GM12872 (cell line): ENCODE measurements around the gene WNT11.

Experiments used
- CTCF ChIP-seq: IDR thresholded peaks from 3 replicates; pipeline ENCODE4 v1.5.1; 2011; ENCODE audit warnings: low read depth, mild to moderate bottlenecking, low read length, moderate library complexity; ENCODE audit not compliant: insufficient read depth

Gene WNT11

GRCh38 chr11:76206327-76207081, at the start of gene WNT11:
Gene WNT11 (minus strand): TSS chr11:76206502. CDS start chr11:76206407, 95 bp downstream.
- TF ChIP-seq CTCF: no peak

- no peak for TF ChIP-seq CTCF
Measured at GRCh38 chr11:76253416-76253815, 47.1 kb upstream of the WNT11 start.

- TF ChIP-seq CTCF: no peak
Measured at GRCh38 chr11:76252631-76253070, 46.3 kb upstream of the WNT11 start.

DNA sequence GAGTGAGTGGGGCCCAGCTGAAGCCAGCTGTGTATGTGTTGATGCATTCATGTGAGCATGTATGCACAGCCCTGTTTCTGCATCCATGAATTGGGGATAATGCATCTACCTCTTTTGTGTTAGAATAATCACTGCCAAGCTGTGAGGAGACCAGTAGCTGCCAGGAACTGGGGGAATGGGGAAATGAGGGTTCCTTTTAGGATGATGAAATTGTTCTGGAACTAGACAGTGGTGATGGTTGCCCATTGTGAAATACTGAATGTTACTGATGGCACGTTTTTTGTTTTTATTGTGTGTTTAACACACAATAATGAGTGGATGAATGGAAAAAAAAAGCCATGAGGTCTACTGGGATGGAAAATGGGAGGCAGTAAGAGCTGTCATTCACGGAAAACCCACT, 45.3 kb upstream of the WNT11 start:
- no peak for TF ChIP-seq CTCF

GRCh38 chr11:76251226-76251575, 44.9 kb upstream of the WNT11 start:
- no peak for TF ChIP-seq CTCF

DNA sequence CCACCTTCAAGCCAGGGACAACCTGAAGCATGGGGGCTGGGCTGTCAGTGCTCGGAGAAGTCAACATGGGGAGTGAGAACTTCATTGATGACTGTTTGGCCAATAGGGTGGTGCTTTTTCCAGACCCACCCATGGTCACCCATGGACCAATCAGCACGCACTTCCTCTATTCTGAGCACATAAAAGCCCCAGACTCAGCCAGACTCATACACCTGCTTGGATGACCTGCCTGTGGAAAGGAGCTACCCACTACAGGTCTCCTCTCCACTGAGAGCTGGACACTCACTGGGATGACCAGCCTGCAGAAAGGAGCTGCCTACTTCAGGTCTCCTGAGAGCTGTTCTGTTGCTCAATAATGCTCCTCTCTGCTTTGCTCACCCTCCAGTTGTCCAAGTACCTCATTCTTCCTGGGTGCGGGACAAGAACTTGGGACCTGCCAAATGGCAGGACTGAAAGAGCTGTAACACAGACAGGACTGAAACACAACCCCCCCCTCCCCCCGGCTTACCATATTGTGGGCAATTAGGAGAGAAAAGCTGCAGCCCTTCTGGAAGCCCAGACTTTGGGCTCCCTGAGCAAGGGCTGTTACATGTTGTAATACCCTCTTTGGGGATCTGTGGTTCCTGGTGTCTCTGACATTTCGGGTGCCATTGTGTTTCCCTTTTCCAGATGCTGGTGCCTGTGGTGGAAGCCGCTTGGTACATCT, 44.4 kb upstream of the WNT11 start:
- TF ChIP-seq CTCF: no peak

DNA sequence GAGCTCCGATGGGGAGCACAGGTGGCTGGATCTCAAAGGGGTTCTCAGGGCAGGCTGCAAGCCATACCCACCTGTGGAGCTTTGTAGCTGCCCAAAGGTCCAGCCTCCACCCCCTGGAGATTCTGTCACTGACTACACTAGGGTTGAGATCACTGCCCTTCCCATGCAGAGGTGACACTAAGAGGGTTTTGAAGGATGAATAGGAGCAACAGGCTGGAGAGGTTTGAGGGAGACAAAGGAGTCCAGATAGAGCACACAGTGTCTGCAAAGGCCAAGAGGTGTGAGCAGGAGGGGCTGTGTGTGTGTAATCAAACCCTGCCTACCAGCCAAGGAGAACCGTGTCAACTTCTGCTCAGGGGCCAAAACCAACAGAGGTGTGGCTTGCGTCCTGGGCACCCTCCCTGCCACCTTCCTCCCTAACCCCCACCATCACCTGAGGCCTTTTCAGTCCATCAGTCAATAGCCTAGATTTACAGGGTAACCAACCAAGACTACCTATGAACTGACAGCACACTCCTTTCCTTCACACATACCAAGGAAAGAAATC, 43.0 kb upstream of the WNT11 start:
- no peak for TF ChIP-seq CTCF
